ENCODE results near the gene ZBTB21. TPM values are rescaled to one million over a fixed set of nuclear protein-coding genes. Genes with fewer than 3 reads are reported as not detected.

The ZBTB21 gene
- polyA plus RNA-seq, 1 donor, result 4.7 TPM

- DNase-seq, result no peak
Observed at GRCh38 chr21:42039911-42040351, 29.8 kb upstream of the ZBTB21 start.

- DNase-seq, result no peak
Observed at GRCh38 chr21:42039470-42039901, 29.3 kb upstream of the ZBTB21 start.

GRCh38 chr21:42038826-42039425 is 28.8 kb upstream of the ZBTB21 start:
- DNase-seq, result no peak

GRCh38 chr21:42038393-42038792 is 28.2 kb upstream of the ZBTB21 start:
- no peak for DNase-seq

- no peak for DNase-seq
Observed at GRCh38 chr21:42037943-42038342, 27.8 kb upstream of the ZBTB21 start.

GRCh38 chr21:42037516-42037915 is 27.4 kb upstream of the ZBTB21 start:
- DNase-seq, result no peak

- no peak for DNase-seq
Observed at GRCh38 chr21:42036313-42036712, 26.2 kb upstream of the ZBTB21 start.

- no peak for DNase-seq
Observed at GRCh38 chr21:42032968-42033367, 22.8 kb upstream of the ZBTB21 start.

- DNase-seq, result no peak
Observed at GRCh38 chr21:42032266-42032665, 22.1 kb upstream of the ZBTB21 start.

- DNase-seq, result no peak
Observed at GRCh38 chr21:42031816-42032215, 21.7 kb upstream of the ZBTB21 start.

- no peak for DNase-seq
Observed at GRCh38 chr21:42031241-42031640, 21.1 kb upstream of the ZBTB21 start.

- no peak for DNase-seq
Observed at GRCh38 chr21:42030311-42030710, 20.2 kb upstream of the ZBTB21 start.

- DNase-seq, result no peak
Observed at GRCh38 chr21:42028766-42029425, 18.7 kb upstream of the ZBTB21 start.

GRCh38 chr21:42027822-42028765 is 17.9 kb upstream of the ZBTB21 start:
- DNase-seq, result no peak

- no peak for DNase-seq
Observed at GRCh38 chr21:42027085-42027821, 17.1 kb upstream of the ZBTB21 start.

- no peak for DNase-seq
Observed at GRCh38 chr21:42026082-42026435, 15.9 kb upstream of the ZBTB21 start.

GRCh38 chr21:42025376-42026081 is 15.4 kb upstream of the ZBTB21 start:
- no peak for DNase-seq

- no peak for DNase-seq
Observed at GRCh38 chr21:42022906-42023305, 12.7 kb upstream of the ZBTB21 start.

GRCh38 chr21:42022091-42022430 is 11.9 kb upstream of the ZBTB21 start:
- no peak for DNase-seq

- no peak for DNase-seq
Observed at GRCh38 chr21:42021371-42022090, 11.4 kb upstream of the ZBTB21 start.

- DNase-seq, result no peak
Observed at GRCh38 chr21:42019706-42020105, 9.5 kb upstream of the ZBTB21 start.
